Glutamatergic neuron (in vitro differentiated cells): ENCODE measurements around the gene TXLNB. TPM values are rescaled to one million over a fixed set of nuclear protein-coding genes. Genes with fewer than 3 reads are reported as not detected.
"Not testable (repeated sequence)": the region's sequence is repeated elsewhere in the genome, so short reads cannot be mapped to it uniquely, and the experiment has no call there.

Source experiments
- DNase-seq: peaks from one replicate; pipeline ENCODE4 v3.0.0; 2022
- H3K27ac Mint-ChIP-seq: one replicate; pipeline ENCODE4 v1.8.0; 2020; ENCODE audit warnings: mild to moderate bottlenecking, mixed read lengths, inconsistent platforms; ENCODE audit not compliant: unreplicated experiment
- H3K27me3 Mint-ChIP-seq: one replicate; pipeline ENCODE4 v1.8.0; 2020; ENCODE audit warnings: mild to moderate bottlenecking, moderate library complexity, mixed read lengths, inconsistent platforms; ENCODE audit not compliant: unreplicated experiment
- H3K36me3 Mint-ChIP-seq: one replicate; pipeline ENCODE4 v1.8.0; 2020; ENCODE audit warnings: mild to moderate bottlenecking, mixed read lengths, inconsistent platforms; ENCODE audit not compliant: unreplicated experiment
- H3K4me1 Mint-ChIP-seq: one replicate; pipeline ENCODE4 v1.8.0; 2020; ENCODE audit warnings: mild to moderate bottlenecking, low read depth, mixed read lengths, inconsistent platforms; ENCODE audit not compliant: unreplicated experiment
- H3K4me3 Mint-ChIP-seq: one replicate; pipeline ENCODE4 v1.8.0; 2020; ENCODE audit warnings: mild to moderate bottlenecking, mixed read lengths, inconsistent platforms; ENCODE audit not compliant: unreplicated experiment
- H3K9me3 Mint-ChIP-seq: one replicate; pipeline ENCODE4 v1.8.0; 2020; ENCODE audit warnings: mild to moderate bottlenecking, moderate library complexity, mixed read lengths, inconsistent platforms; ENCODE audit not compliant: unreplicated experiment
- CTCF ChIP-seq: fragments of 200-600 bp; sonication (generic); IDR thresholded peaks from one replicate; pipeline ENCODE4 v1.5.0; 2021; ENCODE audit not compliant: partially characterized antibody, unreplicated experiment
- total RNA-seq: library from RNA; stranded (reverse); fragmentation: NEBNext Ultra II Directional; extraction: Animal tissue kit (Norgen Biotek cat#: 25700); gene quantifications from one replicate; pipeline ENCODE4 v1.2.1, GENCODE V29; 2021; ENCODE audit not compliant: unreplicated experiment

The TXLNB gene
- total RNA-seq, 1 donor from 2014 or later = not detected

- Mint-ChIP-seq H3K4me1 (no peaks in the 10 kb centered on the region), H3K9me3 (no peaks in the 10 kb centered on the region), H3K27ac (no peak overlapping the region), H3K36me3 (no peaks in the 10 kb centered on the region), H3K27me3 (no peaks in the 10 kb centered on the region), H3K4me3 (no peak overlapping the region)
- no peak for DNase-seq
- no peak for TF ChIP-seq CTCF
These were observed 11.4 kb upstream of the TXLNB start for GRCh38 chr6:139303185-139303584.

GRCh38 chr6:139297921-139298320 lies 6.1 kb upstream of the TXLNB start:
- no peak for DNase-seq
- H3K27me3 Mint-ChIP-seq = no peaks in the 10 kb centered on the region
- TF ChIP-seq CTCF = no peak
- H3K4me3 Mint-ChIP-seq = no peak overlapping the region
- no peaks in the 10 kb centered on the region for H3K9me3 Mint-ChIP-seq
- H3K4me1 Mint-ChIP-seq = no peaks in the 10 kb centered on the region
- H3K36me3 Mint-ChIP-seq = no peaks in the 10 kb centered on the region
- H3K27ac Mint-ChIP-seq = no peak overlapping the region

- Mint-ChIP-seq H3K9me3 (no peaks in the 10 kb centered on the region), H3K36me3 (no peaks in the 10 kb centered on the region), H3K27ac (no peak overlapping the region), H3K4me3 (no peak overlapping the region), H3K27me3 (no peaks in the 10 kb centered on the region), H3K4me1 (peaks cover 4% of the 10 kb centered on the region)
- TF ChIP-seq CTCF = no peak
- no peak for DNase-seq
These were observed 5.1 kb upstream of the TXLNB start for GRCh38 chr6:139296927-139297326.

GRCh38 chr6:139295901-139296300 lies 4.1 kb upstream of the TXLNB start:
- Mint-ChIP-seq H3K9me3 (no peaks in the 10 kb centered on the region), H3K4me1 (peaks cover 6% of the 10 kb centered on the region), H3K36me3 (no peaks in the 10 kb centered on the region), H3K27ac (no peak overlapping the region), H3K27me3 (no peaks in the 10 kb centered on the region), H3K4me3 (no peak overlapping the region)
- no peak for TF ChIP-seq CTCF
- no peak for DNase-seq

- H3K27me3 Mint-ChIP-seq = no peaks in the 10 kb centered on the region
- H3K36me3 Mint-ChIP-seq = no peaks in the 10 kb centered on the region
- H3K4me3 Mint-ChIP-seq = no peak overlapping the region
- DNase-seq = no peak
- TF ChIP-seq CTCF = no peak
- H3K4me1 Mint-ChIP-seq = peaks cover 9% of the 10 kb centered on the region
- H3K27ac Mint-ChIP-seq = no peak overlapping the region
- no peaks in the 10 kb centered on the region for H3K9me3 Mint-ChIP-seq
These were observed 2.3 kb upstream of the TXLNB start for GRCh38 chr6:139294090-139294489.

- H3K27ac Mint-ChIP-seq, DNase-seq, H3K4me3 Mint-ChIP-seq, H3K9me3 Mint-ChIP-seq, H3K4me1 Mint-ChIP-seq, H3K36me3 Mint-ChIP-seq, H3K27me3 Mint-ChIP-seq: not testable (repeated sequence)
These were observed 1.4 kb upstream of the TXLNB start for GRCh38 chr6:139293230-139293629.
